T follicular helper cell (primary cell): ENCODE data around the gene DDN.

ENCODE experiments used
- DNase-seq: peaks from one replicate; pipeline ENCODE4 v3.0.0-alpha.2; 2020; ENCODE audit warnings: low read depth

The DDN gene

DNA sequence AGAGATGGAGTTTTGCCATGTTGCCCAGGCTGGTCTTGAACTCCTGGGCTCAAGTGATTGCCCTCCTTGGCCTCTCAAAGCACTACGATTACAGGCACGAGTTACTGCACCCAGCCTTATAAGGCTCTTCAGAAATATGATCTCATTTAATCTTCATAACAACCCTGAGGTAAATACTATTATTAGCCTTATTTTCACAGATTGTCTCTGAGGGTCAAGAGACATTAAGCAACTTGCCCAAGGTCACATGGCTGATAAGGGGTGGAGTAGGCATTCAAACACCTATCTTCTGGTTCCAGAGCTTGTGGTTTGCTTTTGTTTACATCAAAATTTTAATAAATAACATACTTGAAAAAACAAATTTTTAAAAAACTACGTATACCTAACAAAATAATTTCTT lies 14.3 kb upstream of the DDN start:
- no peak for DNase-seq

DNA sequence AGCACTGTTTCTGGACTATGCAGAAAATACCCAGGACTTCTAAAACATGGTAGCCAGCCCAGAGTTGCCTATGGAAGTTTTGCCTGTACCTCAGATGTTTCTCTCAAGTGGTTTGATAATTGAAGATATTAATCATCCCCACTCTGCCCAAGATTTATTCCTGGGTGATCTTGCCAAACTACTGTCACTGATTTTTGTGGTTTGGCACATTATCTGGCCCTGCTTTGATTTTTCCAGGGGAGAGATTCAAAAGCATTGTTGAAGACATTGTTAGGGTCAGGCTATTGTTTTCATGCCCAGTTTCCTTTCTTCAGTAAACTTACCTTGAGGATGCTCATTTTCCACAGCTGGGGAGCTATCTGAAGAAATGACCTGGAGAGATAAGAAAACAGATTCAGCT lies 13.6 kb upstream of the DDN start:
- DNase-seq = no peak

DNA sequence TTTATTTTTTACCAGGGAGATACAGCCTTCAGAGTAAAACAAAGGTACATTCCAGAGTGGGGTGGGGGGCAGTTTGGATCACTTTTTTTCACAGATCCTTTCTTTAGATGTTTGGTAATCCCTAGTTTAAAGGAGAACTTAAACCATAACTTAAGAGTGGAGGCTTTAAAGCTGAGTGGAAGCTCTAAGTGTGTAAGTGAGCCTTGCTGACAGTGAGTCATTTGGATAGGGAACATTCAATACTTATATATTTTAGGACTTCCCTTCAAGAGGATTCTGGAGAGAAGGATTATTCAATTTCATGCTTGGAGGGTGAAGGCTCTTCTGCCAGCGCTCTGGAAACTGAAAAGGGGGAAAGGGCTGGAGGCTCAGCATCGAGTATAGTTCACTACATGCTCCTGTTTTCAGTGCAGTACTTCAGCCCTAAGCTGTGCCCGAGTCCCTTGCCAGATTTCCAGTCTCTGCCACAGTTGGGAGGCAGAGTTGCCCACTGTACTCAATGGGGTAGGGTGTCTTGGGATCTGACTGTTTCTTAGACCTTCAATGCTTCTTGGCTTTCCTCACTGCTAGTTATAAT lies 11.0 kb upstream of the DDN start:
- no peak for DNase-seq

DNA sequence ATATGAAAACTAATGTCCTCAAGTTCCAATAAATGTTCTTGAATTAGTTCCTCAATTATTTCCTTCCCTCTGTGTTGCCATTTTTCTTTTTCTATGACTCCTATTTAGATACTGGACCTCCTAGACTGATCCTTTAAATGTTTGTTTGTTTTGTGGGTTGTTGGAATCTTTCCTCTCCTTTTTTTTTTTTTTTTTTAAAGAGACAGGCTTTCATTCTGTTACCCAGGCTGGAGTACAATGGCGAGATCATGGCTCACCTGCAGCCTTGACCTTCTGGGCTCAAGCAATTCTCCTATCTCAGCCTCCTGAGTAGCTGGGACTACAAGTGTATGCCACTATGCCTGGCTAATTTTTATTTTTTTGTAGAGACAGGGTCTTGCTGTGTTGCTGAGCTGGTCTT lies 9.8 kb upstream of the DDN start:
- no peak for DNase-seq

DNA sequence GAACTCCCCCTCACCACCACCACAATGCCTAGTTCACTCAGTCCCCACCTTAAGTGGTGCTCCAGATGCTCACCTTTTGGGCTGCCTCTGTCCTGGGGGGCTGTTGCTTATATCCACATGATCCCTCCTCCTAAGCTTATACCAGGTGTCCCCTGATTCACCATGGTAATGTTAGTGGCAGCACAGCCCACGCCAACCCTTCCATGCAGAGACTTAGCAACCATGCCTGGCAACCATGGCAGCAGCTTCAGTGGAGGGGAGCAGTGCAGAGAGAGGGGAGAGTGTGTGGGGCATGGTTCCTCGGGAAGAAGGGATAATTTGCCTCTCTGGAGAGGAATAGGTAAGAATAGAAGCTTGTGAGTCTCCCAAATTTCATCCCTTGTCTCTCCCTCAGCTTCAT lies 1.2 kb upstream of the DDN start:
- no peak for DNase-seq

DNA sequence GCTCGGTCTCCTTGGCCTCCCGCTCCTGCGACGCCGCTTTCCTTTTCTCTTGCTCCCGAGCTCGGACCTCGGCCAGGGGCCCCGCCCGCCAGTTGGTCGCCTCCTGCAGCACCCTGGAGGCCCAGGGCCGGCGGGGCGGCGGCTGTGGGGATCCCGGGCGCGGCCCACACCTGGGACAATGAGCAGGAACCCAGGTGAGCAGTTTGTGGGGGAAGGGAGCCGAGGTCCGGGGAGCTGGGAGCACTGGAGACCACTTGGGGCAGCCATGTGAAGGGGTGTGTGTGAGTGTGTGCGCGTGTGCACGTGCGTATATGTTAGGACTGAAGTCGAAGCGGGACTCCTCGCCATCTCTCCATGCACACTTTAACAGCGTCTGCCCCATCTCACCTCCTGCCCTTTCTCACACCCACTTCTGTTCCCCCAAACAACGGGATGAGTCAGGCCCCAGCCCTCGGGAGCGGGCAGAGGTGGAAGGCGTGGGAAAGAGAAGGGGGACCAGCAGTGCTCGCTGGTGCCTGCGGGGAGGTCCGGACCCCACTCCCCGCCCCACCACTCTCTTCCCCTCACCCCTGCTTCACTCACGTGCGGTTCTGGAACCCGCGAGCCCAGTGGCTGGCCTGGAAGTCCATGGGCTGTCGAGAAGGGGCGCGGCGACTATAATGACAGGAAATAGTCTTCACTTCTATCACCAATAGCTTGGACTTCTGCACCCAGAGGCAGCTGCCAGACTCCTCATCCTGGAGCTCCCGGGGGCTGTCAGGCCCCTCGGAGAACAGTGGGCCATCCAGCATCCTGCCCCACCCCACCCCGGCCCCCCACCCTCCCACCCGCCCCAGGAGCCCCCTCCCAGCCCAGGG lies 450 bp downstream of the DDN start:
- DNase-seq = no peak

DNA sequence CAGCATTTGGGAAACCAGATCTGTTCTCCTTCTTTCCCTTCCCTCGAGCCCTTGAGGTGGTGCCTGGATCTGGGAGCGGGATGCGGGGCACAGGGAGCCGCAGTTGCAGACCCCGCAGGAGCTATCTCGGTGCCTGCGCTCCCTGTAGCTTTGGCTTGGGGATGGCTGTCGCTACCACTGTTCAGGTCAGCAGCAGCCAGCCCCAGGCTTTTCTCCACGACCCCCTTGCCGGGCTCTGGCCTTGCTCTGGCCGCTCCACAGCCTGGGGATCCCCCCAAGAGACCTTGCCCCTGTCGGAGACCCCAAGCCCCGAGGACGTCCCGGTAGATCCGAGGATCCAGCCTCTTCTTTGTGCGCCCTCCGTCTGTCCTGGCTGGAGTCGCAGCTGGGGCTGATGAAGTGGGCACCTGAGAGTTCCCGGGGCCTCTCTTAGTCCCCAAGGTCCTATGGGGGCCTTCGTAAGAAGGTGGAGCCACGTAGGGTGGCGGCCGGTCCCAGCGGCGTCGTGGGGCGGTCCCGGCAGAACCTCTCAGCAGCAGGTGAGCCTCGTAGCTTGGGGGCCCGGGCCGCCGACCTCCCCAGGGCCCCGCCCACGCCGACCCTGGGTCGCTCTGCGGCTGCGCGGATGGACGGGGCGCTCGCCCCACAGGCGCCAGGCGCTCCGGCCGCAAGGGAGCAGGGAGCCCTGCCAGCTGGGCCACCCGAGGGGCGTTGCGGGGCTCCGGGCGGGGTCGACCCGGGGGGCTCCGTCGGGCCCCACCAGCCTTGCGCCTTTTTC lies 1.3 kb downstream of the DDN start:
- DNase-seq = no peak

DNA sequence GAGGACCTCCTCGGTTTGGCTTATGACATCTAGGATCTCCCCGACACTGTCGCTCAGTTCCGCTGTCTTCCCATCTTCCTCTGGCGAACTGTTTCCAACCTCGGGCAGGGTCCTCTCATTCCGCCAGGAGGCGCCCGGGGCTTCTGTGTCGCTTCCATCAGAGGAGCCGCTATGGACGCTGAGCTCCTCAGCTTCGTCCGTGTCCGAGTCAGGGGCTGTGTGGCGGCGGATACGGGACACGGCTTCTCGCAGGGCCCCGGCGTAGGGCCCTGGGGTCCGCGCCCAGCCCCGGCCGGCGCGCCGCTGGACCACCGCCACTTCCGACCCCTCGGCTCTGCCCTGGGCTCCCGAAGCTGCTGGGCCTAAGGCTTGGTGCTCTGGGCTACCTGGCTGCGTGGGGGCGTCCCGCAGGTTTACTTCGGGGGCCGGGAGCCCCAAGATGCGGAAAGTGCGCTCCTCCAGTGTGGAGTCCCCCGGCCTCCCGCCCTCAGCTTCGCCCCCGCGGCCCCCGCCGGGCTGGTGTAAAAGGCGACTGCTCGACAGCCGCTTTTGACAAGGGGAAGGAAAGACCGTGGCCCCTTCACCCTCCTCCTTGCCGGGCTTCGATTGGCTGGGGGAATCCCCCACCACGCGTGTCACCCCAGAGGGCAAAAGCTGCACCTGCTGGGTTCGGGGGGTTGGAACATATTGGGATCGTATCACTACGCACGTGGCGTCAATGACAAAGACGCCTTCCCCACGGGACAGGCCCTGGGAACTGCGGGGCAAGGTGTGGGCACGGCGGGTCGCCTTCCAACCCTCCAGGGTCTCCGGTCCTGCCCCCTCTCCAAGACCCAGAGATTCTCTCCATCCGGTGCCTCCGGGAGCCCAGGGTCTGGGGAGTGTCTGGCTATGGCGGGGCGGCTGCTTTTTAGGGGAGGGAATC lies 2.1 kb downstream of the DDN start:
- DNase-seq = peak; percentile 48

DNA sequence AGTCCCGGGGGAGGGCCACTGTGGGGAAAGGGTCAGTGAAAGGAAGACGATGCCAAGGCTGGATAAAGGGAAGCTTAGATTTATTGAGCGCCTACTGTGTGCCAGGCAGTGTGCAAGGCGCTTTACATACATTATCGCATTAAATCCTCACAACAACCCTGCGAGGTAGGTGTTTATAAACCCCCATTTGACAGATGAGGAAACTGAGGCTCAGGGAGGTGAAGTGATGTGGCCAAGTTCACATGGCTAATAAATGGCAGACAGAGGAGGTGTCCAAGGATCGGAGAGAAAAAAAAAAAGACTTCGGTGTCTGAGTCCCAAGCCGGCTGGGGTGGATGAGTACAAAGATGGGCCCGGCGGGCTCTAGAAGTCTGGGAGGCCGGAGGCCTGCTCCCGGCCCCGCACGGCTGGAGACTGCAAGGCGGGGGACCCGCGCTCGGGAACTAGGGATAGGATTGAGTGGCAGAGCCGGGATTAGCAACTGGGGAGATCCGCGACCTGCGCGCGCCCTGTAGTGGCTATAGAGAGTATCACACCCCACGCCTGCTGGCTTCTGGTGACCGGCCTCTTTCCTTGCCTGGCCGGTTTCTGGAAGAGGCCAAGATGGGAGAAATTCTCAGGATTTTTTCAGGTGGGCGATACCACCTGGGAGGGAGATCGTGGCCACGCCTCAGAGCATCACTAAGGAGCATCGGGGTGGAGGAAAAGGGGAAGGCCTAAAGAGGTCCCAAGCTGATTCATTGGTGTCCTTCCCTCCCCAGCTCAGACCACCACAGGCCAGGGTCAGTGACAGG lies 3.9 kb downstream of the DDN start:
- DNase-seq = no peak

DNA sequence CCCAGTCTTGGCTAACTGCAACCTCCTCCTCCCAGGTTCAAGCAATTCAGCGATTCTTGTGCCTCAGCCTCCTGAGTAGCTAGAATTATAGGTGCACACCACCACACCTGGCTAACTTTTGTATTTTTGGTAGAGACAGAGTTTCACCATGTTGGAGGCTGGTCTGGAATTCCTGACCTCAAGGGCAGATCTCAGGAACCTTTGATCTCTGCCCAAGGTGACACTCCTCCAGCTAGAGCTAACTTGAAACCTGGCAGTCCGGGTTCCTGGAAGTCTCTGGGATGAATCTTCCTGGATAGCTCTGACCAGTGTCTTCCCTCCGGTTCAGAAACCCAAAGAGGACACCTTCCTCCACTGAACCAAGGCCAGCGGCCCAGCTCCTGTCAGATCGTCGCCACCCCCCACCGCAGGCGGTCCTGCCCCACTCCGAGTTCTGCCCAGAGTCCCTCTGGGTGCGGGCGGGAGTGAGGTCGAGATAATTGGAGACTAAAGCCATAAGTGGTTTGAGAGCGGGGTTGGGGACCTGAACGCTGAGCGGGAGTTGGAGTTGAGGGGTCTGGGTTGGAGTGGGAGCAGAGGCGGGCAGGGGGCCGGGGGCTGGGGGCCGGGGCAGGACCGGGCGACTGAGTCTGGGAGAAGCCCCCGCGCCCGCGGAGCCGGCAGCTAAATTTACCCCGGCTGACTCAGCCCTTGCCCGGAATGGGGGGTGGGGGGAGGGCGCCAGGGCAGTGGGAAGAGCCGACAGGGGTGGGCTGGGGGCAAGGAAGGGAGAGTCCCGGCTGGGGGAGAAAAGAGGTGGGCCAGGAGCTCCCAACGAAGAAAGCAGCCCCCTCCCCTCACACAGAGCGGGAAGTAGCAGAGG lies 4.7 kb downstream of the DDN start:
- DNase-seq = no peak

DNA sequence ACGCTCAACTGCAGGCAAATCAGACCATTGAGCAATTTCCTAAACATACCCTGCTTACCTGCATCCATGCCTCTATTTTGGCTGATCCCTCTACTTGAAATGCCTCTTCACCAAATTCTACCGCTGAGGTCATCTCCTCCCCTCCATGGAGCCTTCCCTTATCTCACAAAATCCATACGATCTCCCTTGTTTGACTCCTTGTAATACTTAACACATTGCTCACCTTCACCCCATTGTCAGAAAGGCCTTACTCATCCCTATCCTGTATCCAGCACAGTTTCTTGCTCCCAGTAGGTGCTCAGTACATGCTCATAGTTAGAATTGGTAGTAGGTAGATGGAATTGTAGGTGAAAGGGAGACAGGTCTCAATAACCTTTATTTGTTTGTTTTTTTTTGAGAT lies 5.4 kb downstream of the DDN start:
- DNase-seq = no peak

DNA sequence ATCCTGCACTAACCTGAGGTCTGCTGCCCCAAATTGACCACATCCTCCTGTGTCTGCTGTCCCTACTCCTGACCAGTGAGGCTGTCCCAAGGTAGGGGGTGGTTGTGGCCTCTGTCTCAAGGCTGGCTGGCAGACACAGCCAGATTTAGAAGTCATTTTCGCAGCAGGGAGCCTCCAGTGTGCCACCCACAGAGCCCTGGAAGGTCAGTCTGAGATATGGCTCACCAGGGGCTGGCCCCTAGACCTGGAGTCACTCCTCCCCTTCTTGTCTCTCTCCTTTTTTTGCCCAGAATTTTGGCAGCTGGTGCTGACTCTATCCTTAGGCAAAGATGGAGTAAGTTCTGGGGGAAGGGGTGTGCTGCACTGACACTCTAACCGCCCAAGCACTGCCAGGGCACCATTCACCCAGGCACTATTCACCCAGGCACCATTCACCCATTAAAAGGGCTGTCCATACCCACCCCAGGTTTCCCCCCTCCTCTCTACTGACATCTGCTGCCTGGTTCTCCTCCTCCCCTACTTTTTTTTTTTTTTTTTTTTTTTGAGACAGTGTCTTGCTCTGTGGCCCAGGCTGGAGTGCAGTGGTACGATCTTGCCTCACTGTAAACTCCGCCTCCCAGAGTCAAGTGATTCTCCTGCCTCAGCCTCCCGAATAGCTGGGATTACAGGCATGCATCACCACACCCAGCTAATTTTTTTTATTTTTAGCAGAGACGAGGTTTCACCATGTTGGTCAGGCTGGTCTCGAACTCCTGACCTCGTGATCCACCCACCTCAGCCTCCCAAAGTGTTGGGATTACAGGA lies 7.7 kb downstream of the DDN start:
- no peak for DNase-seq

DNA sequence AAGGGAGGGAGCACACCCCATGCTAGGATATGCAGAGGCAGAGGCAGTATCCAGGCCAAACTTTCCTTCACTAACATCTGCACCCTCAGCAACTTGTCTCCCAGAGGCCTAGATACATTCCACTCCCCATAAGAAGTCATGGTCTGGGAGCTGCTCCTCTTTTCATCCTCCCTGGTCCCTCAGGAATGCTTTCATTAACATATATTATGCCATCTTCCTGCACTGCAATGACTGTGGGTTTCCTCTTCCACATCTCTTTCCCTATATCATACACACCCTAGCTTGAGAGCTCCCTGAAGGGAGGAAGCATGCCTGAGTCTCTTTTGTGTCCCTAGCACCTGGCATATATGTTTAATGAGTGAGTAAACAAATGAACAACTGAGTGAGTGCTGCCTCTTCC lies 8.6 kb downstream of the DDN start:
- DNase-seq = no peak

DNA sequence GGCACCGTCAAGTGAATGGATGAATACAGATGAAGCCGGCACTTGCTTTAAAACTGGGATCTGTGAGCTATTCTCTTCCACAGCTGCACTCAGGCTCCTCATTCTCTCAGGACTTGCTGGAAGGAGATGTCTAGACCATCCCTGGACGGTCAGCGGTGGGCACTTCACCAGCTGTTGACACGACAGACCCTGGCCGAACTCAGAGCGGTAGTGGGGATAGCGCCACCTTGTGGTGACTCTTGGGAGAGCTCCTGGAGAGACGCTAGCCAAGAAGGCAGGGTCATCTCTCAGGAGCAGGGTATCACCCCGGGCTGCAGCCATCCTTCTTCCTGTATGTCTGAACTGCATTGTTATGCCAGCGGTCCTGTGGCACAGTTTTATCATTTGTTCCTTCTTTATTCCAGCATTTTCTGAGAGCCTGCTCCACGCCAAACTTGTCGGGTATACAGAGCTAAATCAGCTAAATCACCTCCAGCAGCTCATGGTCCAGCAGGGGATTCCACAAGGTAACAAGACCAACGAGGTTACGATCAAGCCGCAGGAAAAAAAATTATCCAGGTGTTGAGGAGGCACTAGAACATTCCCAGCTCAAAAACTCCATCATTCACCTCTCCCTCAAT lies 11.0 kb downstream of the DDN start:
- DNase-seq = peak; percentile 63

DNA sequence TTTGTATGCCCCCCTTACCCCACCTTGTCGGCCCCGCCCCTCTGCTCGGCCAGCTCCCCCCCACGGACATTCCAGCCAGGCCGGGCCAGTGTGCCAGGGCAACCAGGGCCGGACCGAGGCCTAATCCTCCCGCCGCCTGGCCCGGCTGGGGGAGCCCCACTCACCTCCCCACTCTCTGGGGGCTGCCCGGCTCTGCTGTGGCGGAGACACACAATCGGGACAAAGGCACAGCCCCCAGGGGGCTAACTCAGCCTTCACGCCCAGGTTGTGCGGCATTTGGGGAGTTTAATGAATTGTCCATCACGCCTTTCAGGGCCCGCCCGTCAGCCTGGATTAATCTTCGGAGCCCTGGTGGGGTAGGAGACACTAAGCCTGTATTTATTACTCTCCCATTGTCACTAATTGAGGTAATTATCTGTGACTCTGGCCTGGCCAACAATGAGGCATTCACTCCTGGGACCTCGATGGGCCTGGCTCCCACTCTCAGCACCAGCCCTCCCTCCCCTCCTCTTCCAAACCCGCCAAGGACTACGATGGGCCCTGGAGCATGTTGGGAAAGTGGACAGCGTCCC lies 12.4 kb downstream of the DDN start:
- no peak for DNase-seq

DNA sequence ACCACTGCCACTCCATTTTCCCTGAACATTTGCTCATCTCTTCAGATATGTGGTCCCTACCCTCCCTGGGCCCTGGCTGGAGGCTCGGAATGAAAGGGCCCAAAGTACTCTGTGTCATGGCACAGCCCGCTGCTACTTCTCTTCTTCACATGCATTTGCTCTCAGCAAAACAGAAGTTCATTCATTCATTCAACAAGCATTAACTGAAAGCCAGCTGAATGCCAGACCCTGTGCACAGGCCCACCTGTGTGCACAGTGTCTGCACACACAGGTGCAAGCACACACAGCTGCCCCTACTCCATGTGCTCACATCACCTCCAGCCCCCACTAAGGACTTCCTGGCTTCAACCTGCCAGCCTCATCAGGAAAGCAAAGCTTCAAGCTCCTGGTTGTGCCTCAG lies 13.3 kb downstream of the DDN start:
- DNase-seq = no peak

DNA sequence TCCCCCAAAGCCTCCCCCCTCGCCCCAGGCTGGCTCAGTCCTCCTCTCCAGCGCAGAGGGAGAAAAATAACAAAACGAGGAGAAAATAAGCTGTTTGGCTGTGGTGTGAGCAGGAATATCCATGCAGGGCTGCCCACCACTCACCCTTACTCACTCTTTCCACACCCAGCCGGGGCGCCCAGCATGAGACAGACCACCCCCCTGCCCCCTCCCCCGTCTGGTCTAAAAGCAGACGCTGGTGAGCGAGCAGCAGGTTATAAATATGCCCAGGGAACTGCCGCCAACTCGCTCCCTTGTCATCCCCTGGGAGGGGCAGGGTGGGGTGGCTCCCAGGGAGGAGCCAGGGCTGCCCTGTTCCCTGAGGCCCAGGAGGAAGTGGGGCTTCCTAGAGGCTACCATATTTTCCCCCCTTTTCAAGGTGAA lies 13.7 kb downstream of the DDN start:
- no peak for DNase-seq

DNA sequence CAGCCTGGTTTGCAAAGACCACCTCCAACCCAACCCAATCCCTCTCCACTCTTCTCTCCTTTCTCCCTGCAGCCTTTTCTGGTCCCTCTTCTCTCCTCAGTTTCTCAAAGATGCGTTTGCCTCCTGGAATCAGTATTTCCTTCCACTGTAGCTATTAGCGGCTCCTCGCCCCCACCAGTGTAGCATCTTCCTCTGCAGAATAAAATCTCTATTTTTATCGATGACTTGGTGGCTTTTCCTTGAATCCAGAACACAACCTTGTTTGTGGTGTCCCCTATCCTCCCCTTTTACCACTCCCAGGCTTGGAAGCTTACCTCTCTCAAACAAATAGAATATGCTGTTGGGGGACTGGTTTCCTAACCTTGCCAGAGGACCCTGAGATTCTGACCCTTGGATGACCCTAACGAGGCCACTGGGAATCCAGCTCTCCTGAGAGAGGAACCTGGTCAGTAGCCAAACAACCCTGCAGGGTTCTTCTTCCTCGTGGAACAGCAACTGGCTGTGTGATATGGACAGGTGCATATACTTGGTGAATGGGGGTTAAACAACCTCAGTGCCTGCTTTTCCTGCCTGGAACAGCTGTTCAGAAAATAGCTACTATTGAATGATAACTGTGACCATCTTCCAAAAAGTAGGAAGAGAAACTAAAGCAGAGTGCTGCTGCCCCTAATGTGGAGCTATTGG lies 16.6 kb downstream of the DDN start:
- DNase-seq = no peak
